ENCODE measurements around the gene TP73.

- TF ChIP-seq TSHZ2 (CRISPR knock-in tag; IDR thresholded peaks at IDR 0.05) (no peak), CREB5 (CRISPR knock-in tag; IDR thresholded peaks at IDR 0.05; ENCODE audit: low read depth) (no peak), ZC3H10 (CRISPR knock-in tag; IDR thresholded peaks at IDR 0.05) (no peak), PPARA (CRISPR knock-in tag; IDR thresholded peaks at IDR 0.05; ENCODE audit: borderline replicate concordance) (no peak), ZFP3 (CRISPR knock-in tag; IDR thresholded peaks at IDR 0.05) (no peak)
Measured at GRCh38 chr1:3604997-3605823, 47.1 kb upstream of the TP73 start.

All from SK-N-SH treated with all-trans-retinoic acid at 6 μM for 48 hours (cell line).